ENCODE data around the gene PER2.
"Not testable (repeated sequence)": the region's sequence is repeated elsewhere in the genome, so short reads cannot be mapped to it uniquely, and the experiment has no call there.

The PER2 gene

GRCh38 chr2:238287737-238288649 lies at the start of gene PER2:
Gene PER2, minus strand, starts transcription at chr2:238288610. Its CDS starts 10,674 bp downstream, at chr2:238277936.
- peak; percentile 10 for DNase-seq (ENCODE audit: low read depth)

- no peak for DNase-seq (ENCODE audit: low read depth)
Observed at GRCh38 chr2:238337846-238338245, 49.4 kb upstream of the PER2 start.

DNA sequence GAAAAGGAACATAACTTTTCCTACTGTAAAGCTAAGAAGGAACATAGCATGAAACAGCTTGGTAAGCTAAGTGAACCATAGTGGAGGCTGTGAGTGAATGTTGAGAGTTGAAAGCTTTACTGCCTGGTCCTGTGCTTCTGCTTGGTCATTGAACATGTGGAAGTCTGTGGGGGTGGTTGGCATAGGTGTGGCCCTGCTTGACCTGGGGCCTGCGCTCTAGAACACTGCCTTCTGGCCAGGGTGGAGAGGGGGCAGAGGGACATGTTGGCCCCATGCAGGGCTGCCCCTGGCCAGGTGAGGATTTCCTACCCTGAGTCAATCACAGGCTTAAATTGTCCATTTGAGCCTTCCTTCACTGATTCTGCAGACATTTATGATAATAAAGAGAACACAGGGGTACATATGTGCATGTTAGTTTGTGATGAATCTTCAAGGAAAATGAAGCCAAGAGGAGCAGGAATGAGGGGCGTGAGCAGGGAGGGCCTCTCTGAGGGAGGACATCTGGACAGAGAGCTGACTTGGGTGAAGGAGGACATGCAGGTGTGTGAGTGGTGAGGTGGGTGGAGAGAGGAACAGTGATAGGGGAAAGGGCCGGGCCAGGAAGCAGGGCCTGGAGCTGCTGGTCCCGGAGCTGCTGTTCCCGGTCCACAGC lies 48.5 kb upstream of the PER2 start:
- DNase-seq (ENCODE audit: low read depth), result no peak

DNA sequence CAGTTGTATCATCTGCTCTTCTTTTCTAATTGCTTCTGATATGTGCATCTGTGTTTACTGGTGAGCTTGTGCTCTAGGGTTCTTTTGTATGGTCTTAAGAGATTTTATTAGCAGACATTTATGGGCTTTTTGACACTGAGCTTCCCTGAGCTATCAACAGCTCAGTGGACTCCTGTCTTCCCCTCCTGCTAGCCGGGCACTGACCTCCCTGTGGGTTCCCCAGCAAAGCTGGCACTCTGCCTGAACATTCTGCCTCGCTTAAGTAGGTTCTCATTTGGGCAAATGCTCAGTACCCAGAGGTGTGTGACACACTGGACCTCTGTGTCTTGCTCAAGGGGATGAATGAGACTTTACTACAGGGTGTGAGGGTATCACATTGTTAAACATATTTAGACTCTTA lies 47.7 kb upstream of the PER2 start:
- no peak for DNase-seq (ENCODE audit: low read depth)

DNA sequence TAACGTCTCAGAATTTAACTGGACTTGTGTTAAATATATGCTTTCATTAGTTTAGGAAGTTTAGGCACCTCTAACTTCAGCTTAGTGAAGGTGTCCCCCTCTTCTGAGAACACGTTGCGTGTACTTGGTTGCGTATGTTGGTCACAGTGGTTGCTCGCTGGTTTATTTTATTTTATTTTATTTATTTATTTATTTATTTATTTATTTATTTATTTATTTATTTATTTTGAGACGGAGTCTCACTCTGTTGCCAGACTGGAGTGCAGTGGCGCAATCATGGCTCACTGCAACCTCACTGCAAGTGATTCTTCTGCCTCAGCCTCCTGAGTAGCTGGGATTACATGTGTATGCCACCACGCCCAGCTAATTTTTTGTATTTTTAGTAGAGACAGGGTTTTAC lies 47.2 kb upstream of the PER2 start:
- not testable (repeated sequence) for DNase-seq (ENCODE audit: low read depth)

DNA sequence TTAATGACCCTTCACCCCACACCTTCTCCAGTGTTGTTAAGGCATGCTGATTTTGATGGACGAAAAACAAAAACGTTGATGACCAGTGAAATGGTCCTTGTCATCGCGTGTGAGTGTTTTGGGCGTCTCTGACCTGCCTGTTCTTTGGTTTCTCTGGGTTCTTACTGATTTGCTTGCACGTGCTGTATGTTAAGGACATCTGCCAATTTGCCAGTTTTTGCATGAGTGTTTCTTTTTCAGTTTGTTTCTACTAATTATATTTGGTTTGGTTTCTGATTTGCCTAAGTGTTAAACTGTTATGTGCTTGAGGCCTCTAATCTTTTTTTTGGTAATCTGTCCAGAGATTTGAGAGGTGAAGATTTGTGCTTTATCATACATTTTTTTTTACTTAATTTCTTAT lies 46.5 kb upstream of the PER2 start:
- no peak for DNase-seq (ENCODE audit: low read depth)

DNA sequence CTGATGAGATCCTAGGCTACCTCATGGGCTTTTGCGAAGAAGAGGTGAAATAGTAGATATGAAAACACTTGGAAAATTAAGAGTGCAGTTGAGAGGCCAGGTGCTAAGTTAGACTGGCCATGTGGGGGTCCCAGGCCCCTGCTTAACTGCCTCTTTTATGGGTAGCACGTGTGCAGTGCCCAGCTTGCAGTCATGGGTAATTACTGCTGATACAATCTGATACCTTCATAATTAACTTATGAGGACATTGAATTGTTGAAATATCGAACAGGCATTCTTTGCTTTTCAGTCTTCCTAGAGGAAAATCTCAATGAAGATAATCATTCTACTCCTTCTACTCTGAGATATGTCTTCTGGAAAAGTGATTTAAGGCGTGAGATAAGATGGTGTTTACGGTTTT lies 43.5 kb upstream of the PER2 start:
- no peak for DNase-seq (ENCODE audit: low read depth)

DNA sequence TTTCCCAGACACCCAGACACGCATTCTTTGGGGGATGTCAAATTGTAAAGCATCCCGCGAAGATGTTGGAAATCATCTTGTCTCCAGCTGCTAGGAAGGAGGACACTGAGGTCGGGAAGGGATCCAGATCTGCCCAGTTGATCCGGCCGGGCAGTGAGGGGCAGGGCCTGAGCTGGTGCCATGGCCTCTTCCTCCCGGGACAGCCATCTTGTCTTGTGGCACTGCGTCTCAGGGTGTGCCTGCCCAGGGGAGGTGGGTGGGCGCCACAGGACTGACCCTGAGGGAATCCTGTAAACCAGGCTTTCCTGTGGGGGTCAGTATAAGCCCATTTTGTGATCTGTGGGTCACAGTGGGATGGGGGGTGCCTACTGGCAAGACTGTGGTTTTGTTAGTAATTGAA lies 42.0 kb upstream of the PER2 start:
- no peak for DNase-seq (ENCODE audit: low read depth)

DNA sequence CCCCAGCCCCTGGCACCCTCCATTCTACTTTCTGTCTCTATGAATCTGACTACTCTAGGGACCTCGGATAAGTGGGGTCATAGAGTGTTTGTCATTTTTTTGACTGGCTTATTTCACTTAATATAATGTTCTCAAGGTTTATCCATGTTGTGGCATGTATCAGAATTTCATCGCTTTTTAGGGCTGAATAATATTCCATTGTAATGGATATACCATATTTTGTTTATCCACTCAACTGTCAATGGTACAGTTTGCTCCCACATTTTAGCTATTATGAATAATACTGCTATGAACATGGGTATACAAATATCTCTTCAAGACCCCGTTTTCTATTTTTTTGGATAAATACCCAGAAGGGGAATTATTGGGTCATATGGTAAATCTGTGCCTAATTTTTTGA lies 39.3 kb upstream of the PER2 start:
- DNase-seq (ENCODE audit: low read depth), result no peak

GRCh38 chr2:238326801-238327365 lies 38.5 kb upstream of the PER2 start:
- no peak for DNase-seq (ENCODE audit: low read depth)

GRCh38 chr2:238325694-238326093 lies 37.3 kb upstream of the PER2 start:
- DNase-seq (ENCODE audit: low read depth), result no peak

GRCh38 chr2:238324248-238324647 lies 35.8 kb upstream of the PER2 start:
- not testable (repeated sequence) for DNase-seq (ENCODE audit: low read depth)

GRCh38 chr2:238322001-238322411 lies 33.6 kb upstream of the PER2 start:
- DNase-seq (ENCODE audit: low read depth), result no peak

DNA sequence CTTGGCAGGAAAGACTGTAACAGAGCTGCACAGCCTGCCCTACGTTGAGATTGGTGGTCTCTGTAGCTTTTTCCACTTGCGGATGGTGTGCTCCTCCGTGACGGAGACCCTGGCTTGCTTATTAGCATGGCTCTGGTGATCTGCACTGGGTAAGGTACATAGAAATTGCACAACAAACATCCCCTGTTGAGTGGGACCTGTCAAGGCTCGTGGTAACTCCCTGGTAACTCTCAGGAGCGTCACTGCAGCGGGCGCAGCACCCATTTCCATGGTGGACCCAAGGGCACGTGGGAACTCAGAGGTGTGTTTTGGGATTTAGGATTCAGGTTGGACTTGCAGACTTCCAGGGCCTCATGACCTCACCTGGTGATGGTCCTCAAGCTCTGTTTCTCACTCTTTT lies 33.1 kb upstream of the PER2 start:
- no peak for DNase-seq (ENCODE audit: low read depth)

GRCh38 chr2:238320648-238321281 lies 32.4 kb upstream of the PER2 start:
- no peak for DNase-seq (ENCODE audit: low read depth)

- DNase-seq (ENCODE audit: low read depth), result peak; percentile 76
Observed at GRCh38 chr2:238320246-238320647, 31.8 kb upstream of the PER2 start, which contains the start of gene TRAF3IP1. Gene TRAF3IP1, plus strand, starts transcription at chr2:238320518. Its CDS starts 145 bp downstream, at chr2:238320663.

- DNase-seq (ENCODE audit: low read depth), result no peak
Observed at GRCh38 chr2:238315031-238315595, 26.7 kb upstream of the PER2 start.

- no peak for DNase-seq (ENCODE audit: low read depth)
Observed at GRCh38 chr2:238314576-238314975, 26.2 kb upstream of the PER2 start.

GRCh38 chr2:238313991-238314350 lies 25.6 kb upstream of the PER2 start:
- DNase-seq (ENCODE audit: low read depth), result no peak

DNA sequence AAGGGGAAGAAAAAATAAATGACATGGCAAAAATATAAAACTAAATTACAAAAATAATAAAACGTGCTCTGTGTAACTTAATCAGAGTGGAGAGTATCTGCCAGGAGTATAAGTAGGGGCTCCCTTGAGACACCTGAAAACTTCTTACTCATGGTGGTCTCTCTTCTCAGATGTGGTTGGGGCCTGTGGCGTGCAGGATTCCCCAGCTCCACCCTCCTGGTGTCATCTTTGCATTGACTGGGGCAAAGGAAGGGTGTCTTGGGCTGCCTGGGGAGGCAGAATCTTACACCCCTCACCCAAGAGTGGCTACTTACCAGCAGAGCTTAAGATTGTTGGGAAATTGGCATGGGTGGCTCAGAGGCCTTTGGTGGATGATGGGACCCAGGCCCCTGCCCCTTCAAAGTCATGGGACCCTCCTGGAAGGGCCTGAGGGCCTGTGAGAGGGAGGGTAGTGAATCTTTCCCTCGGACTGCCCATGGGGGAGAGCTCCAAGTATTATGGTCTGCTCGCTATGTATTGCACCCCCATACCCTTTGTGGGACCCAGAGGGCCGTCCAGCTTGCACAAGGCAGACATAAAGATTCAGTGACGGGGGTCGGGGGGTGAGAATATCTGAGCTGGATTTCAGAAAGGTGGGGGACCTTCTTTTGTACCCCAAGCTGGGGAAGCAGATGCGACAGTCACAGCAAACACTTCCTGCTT lies 25.0 kb upstream of the PER2 start:
- no peak for DNase-seq (ENCODE audit: low read depth)

DNA sequence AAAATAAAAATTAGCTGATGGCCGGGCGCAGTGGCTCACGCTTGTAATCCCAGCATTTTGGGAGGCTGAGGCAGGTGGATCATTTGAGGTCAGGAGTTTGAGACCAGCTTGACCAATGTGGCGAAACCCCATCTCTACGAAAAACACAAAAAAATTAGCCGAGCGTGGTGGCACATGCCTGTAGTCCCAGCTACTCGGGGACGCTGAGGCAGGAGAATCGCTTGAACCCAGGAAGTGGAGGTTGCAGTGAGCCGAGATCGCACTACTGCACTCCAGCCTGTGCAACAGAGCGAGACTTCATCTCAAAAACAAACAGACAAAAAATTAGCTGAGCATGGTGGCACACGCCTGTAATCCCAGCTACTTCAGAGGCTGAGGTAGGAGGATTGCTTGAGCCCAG lies 22.3 kb upstream of the PER2 start:
- not testable (repeated sequence) for DNase-seq (ENCODE audit: low read depth)

DNA sequence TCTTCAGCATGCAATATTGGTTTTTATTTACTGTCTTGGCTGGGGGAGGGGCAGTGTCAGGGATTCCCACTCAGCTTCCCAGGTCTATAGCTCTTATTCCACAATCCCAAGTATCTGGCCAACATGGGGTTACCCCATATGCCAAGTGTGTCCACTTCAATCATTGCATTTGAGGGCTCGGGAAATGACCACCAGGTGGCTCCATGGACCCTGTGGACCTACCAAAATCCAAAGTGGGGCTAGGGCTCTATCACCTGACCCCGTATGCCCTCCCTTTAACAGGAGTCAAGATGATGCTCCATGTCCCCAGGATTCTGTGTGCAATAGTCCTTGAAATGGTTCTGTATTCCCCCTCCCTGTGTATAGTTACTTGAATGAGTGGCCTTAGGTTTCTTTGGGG lies 19.8 kb upstream of the PER2 start:
- no peak for DNase-seq (ENCODE audit: low read depth)
